MM.1S (cell line): ENCODE measurements around the gene SCUBE1.

Experiments
- CTCF ChIP-seq: fragments of 300-600 bp; sonication (generic); IDR thresholded peaks from 2 replicates; pipeline ENCODE4 v1.5.1; 2016; ENCODE audit warnings: antibody characterized with exemption, low read length, mixed read lengths
- EZH2 ChIP-seq: fragments of 300-600 bp; sonication (generic); optimal IDR thresholded peaks from 2 replicates; pipeline ENCODE3; 2017; ENCODE audit warnings: low read depth, mild to moderate bottlenecking, antibody characterized with exemption, low read length, mixed read lengths
- EZH2phosphoT487 ChIP-seq: fragments of 300-600 bp; sonication (generic); IDR thresholded peaks from 2 replicates; pipeline ENCODE4 v1.6.1; 2018; ENCODE audit warnings: antibody characterized with exemption, low read length

GRCh38 chr22:43160497-43161126 lies 182.6 kb downstream of the SCUBE1 start:
- TF ChIP-seq CTCF (no peak), EZH2phosphoT487 (no peak), EZH2 (no peak)
